Uterus (tissue), 2 donors: ENCODE results near the gene HCFC2.

ENCODE experiments used
- POLR2A ChIP-seq, 2 donors: fragments of 450-650 bp; IDR thresholded peaks; one replicate each; pipeline ENCODE4 v1.6.1; 2016; ENCODE audit warnings: antibody characterized with exemption in 2 of 2, mild to moderate bottlenecking in 1 of 2, moderate library complexity in 1 of 2
- TF ChIP-seq, protein P1 (sequence below), 4 experiments: fragments of 200-600 bp in 2 of 4; fragments of 450-650 bp in 2 of 4; sonication (generic) in 2 of 4; IDR thresholded peaks; one replicate each; pipeline ENCODE4 v1.5.1; 2016 to 2019; ENCODE audit warnings: antibody characterized with exemption in 4 of 4, mild to moderate bottlenecking in 2 of 4, moderate library complexity in 1 of 4

DNA sequence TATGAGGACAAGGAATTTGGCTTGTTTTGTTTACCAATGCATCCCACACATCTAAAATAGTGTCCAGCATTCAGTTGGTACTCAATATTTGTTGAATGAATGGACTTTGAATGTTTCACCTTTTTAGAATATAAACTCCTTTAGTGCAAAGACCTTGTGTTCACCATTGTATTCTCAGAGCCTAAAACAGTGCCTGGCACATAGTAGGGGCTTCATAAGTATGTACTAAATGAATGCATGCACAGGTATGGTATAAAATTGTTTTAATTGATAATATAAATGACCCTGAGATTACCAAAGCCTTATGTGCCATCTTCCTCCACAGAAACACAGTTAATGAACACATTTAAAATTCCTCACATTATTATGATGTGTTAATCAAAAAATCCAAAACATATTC, 78.7 kb downstream of the HCFC2 start:
- TF ChIP-seq POLR2A (IDR thresholded peaks at IDR 0.05) = no peak
- TF ChIP-seq, protein P1, sequence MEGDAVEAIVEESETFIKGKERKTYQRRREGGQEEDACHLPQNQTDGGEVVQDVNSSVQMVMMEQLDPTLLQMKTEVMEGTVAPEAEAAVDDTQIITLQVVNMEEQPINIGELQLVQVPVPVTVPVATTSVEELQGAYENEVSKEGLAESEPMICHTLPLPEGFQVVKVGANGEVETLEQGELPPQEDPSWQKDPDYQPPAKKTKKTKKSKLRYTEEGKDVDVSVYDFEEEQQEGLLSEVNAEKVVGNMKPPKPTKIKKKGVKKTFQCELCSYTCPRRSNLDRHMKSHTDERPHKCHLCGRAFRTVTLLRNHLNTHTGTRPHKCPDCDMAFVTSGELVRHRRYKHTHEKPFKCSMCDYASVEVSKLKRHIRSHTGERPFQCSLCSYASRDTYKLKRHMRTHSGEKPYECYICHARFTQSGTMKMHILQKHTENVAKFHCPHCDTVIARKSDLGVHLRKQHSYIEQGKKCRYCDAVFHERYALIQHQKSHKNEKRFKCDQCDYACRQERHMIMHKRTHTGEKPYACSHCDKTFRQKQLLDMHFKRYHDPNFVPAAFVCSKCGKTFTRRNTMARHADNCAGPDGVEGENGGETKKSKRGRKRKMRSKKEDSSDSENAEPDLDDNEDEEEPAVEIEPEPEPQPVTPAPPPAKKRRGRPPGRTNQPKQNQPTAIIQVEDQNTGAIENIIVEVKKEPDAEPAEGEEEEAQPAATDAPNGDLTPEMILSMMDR (IDR thresholded peaks at IDR 0.05) = no peak
